Measurements from ENCODE around the gene DIP2C. TPM values are rescaled to one million over a fixed set of nuclear protein-coding genes. Genes with fewer than 3 reads are reported as not detected.
"Not testable (repeated sequence)": the region's sequence is repeated elsewhere in the genome, so short reads cannot be mapped to it uniquely, and the experiment has no call there.

Gene DIP2C
- total RNA-seq, 1 experiment from 2014 or later = 10.7 TPM

DNA sequence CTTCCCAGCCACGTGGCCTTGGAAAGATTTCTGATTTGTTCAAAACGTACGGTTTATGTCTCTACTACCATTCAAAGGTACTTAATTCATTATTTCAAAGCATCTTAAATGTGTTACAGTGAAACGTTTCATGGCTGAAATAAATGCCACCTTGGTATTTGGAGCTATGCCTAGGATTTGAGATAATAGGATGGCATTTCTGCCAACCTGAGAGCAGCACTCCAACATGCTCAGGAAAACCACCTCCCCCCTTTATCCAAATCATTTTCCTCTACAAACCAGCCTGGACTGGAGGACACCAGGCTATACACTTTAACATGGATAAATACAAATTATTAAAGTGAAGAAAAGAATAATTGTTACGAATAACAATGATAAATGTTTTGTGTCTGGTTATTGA is 293.4 kb downstream of the DIP2C start:
- Histone ChIP-seq H3K36me3 (no peaks in the 10 kb centered on the region; the same call in 1 of the 2 replicates), H3K4me3 (no peak overlapping the region), H3K27me3 (no peaks in the 10 kb centered on the region), H3K9me3 (no peaks in the 10 kb centered on the region)
- no peak for DNase-seq

DNA sequence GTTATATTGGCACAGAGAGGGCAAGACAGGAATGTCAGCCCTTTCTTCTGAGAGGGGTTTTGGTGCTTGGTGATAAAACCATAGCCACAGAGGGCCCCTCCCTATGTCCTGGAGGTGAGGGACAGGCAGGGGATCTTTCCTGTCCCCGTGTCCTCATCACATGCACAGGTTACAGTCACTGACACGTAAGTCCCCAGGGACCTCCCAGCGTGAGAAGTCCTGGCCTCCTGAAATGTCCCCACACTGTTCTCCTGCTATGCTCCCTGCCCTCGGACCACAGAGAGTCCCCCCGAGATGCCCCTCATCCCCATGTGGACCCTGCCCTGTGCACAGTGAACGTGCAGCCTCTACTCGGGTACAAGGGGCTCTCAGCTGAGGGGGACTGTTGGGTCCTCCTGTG is 293.8 kb downstream of the DIP2C start:
- no peak for DNase-seq

DNA sequence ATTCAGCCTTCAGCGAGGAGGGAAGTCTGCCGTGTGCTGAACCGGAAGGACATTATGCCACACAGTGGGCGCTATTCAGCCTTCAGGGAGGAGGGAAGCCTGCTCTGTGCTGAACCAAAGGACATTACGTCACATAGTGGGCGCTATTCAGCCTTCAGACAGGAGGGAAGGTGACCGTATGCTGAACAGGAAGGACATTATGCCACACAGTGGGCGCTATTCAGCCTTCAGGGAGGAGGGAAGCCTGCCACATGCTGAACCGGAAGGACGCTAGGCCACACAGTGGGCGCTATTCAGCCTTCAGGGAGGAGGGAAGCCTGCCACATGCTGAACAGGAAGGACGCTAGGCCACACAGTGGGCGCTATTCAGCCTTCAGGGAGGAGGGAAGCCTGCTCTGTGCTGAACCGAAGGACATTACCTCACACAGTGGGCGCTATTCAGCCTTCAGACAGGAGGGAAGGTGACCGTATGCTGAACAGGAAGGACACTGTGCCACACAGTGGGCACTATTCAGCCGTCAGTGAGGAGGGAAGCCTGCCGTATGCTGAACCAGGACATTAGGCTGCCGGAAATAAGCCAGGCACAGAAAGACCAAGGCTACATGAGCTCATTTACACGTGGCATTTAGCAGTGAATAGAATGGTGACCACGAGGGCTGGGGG is 294.9 kb downstream of the DIP2C start:
- not testable (repeated sequence) for H3K9me3 ChIP-seq, H3K27me3 ChIP-seq, DNase-seq, H3K4me3 ChIP-seq, H3K36me3 ChIP-seq

More for the DNA sequence above, 293.8 kb downstream of the DIP2C start:
- H3K9me3 ChIP-seq = no peaks in the 10 kb centered on the region
- H3K27me3 ChIP-seq = no peaks in the 10 kb centered on the region
- H3K4me3 ChIP-seq = no peak overlapping the region
- H3K36me3 ChIP-seq = no peaks in the 10 kb centered on the region; the same call in 1 of the 2 replicates

DNA sequence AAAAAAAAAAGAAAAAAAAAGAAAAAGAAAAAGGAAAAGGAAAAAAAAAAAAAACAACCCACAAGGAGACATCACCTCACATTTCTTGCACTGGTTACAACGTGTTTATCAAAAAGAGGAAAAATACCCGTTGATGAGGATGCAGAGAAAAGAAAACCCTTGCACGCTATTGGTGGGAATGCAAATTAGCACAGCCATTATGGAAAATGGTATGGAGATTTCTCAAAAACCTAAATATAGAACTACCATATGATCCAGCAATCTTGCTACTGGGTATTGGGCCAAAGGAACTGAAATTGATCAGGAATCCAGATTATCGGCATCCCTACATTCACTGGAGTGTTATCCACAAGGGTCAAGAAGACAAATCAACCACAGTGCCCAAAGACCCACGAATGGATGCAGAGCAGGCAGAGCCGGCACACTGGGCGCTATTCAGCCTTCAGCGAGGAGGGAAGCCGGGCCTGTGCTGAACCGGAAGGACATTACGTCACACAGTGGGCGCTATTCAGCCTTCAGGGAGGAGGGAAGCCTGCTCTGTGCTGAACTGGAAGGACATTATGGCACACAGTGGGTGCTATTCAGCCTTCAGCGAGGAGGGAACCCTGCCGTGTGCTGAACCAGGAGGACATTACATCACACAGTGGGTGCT is 295.6 kb downstream of the DIP2C start:
- no peak overlapping the region for H3K4me3 ChIP-seq
- H3K36me3 ChIP-seq = peaks cover 5% of the 10 kb centered on the region; the same call in 1 of the 2 replicates
- no peaks in the 10 kb centered on the region for H3K9me3 ChIP-seq
- no peak for DNase-seq
- no peaks in the 10 kb centered on the region for H3K27me3 ChIP-seq

DNA sequence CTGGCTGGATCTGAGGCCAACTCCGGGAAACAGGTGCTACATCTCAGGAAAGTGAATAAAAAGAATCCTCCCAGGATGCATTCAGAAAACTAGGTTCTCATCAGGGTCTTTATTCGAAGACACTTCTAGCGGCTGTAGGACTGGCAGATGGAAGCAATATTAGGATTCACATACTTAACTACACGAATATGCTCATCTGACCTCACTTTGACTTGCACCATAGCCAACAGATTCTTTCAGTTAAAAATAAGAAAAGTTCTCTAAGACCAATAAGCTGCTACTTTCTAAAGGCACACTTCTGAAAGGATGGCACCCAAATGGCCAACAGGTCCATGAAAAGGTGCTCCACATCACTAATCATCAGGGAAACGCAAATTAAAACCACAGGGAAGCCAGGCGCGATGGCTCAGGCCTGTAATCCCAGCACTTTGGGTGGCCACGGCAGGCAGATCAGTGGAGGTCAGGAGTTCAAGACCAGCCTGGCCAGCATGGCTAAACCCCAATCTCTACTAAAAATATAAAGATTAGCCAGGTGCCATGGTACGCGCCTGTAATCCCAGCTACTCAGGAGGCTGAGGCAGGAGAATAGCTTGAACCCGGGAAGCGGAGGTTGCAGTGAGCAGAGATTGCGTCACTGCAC is 296.2 kb downstream of the DIP2C start:
- Histone ChIP-seq H3K9me3 (no peaks in the 10 kb centered on the region), H3K36me3 (peaks cover 5% of the 10 kb centered on the region; the same call in 1 of the 2 replicates), H3K4me3 (no peak overlapping the region), H3K27me3 (no peaks in the 10 kb centered on the region)
- DNase-seq = no peak

DNA sequence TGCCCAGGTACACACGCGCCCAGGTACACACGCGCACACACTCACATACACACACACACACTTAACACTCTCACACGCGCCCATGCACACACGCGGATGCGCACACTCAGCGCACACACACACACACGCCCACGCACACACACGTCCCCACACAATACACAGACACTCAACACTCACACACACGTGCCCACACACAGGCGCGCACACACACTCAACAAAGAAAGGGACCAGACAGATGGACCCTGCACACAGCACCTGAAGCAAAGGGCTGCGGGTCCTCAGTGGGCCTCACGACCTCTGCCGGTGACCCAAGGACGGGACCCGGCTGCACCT is 296.8 kb downstream of the DIP2C start:
- DNase-seq = no peak
- Histone ChIP-seq H3K27me3 (no peaks in the 10 kb centered on the region), H3K4me3 (no peak overlapping the region), H3K9me3 (no peaks in the 10 kb centered on the region), H3K36me3 (peaks cover 5% of the 10 kb centered on the region; the same call in 1 of the 2 replicates)

DNA sequence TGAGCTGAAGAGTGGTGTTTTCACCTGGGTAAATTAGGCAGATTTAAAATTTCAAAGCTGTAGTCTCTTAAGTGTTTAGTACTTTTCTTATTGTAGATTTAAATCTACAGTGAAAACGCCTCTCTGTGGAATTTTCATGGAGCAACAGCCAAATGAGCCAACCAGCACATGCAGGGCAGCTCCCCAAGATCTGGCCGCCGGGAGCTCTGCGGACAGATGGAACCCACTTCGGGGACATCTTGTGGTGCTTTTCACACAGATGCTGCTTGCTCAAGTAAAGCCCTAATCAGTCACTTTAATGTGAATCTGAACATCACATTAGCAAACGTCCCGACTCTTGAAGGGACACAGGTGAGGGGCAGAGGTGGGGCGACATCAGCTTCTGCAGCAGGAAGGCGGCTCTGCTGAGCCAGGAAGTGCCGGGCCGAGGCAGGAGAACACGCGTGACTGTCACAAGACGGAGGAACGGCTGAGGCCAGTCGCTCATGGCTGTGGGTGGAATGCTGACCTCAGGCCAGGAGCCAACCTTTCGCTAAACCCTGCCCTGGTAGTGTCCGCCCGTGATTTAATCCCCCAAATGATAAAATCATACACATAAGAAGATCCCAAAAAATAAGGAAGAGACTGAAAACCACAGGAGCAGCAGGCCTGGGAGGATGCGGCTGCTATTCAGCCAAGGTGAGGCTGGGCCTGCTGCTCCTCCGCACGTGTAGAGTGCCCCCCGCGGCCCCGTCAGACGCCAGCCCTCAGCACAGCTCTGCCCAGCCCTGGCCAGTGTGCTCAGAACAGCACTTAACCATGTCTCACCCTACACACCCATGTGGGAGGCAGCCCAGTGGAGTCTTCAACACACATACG is 297.4 kb downstream of the DIP2C start:
- Histone ChIP-seq H3K36me3 (peaks cover 5% of the 10 kb centered on the region; the same call in 1 of the 2 replicates), H3K9me3 (no peaks in the 10 kb centered on the region), H3K27me3 (no peaks in the 10 kb centered on the region), H3K4me3 (no peak overlapping the region)
- no peak for DNase-seq

DNA sequence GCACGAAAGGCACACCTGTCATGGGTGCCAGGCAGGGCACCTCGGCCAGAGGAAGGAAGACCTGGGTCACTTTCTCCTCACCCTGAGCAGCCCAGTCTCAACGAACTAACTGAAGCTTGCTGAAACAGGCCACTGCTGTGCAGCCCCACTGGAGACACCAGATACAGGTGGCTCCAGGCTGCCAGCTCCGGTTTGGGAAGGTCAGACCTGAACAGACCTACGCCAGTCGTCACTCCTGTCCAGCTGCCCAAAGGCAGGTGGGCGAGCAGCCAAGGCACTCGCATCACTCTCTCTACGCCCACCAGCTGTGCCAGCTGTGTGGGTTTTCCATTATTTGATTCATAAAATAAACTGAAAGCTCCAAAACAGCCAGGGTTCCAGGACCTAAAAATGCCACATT is 298.2 kb downstream of the DIP2C start:
- Histone ChIP-seq H3K4me3 (no peak overlapping the region), H3K9me3 (no peaks in the 10 kb centered on the region), H3K27me3 (no peaks in the 10 kb centered on the region), H3K36me3 (peaks cover 5% of the 10 kb centered on the region; the same call in 1 of the 2 replicates)
- peak; percentile 29 for DNase-seq

DNA sequence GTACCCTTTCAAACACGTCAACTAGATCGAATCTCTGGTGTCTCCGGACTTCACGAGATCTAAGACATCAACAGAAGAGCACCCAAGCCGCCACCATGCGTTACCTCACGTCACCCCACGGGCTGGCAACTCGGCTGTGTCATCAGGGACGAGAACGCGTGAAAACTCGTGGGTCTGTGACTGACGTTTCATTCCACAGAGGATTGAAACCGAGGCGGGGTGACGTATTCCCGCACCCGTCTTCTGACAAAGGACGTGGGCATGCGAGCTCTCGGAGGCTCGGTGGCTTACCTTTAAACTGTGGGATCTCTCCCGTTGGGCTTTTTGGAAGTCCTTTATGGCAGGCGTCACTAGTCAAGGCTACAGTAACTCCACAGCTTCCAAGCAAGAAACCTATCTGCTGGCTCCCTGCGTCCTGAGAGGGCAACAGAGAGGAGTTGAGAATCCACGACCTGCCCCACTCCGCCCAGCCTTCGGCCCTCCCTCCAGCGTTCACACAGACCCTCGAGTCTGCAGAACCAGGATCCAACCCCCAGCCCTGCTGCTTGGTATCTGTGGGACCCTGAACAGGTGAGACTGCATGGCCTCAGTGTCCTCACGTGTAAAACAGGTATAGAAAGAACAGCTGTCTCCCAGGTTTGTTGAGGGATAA is 298.9 kb downstream of the DIP2C start:
- Histone ChIP-seq H3K36me3 (peaks cover 5% of the 10 kb centered on the region; the same call in 1 of the 2 replicates), H3K4me3 (no peak overlapping the region), H3K9me3 (no peaks in the 10 kb centered on the region), H3K27me3 (no peaks in the 10 kb centered on the region)
- DNase-seq = no peak

DNA sequence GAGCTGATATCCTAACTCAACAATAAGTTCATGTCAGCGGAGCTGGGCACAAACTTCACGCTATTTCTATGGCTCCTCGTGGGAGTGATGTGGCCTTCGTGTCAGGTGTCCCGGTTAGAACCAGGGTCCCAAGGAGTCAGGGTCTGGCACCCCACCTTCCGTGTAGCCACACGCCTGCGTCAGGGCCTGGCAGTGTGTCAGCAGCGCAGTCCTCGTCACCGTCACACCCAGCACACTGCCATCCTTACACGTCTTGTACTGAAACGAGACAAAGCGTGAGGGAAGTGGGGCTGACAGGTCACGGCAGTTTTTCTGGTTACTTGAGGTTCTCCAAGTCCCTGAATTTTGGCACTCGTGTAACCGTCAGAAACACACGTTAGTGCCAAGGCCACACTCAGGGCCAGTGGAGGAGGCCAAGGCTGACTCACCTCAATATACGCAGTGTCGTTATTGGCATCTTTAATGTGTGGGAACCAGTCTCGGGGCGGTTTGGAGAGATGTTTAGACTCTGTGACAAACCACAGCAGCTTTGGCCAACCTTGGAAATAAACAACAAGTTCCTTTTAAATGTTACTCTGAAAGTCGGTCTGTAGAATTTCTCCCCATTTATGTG is 299.5 kb downstream of the DIP2C start:
- DNase-seq = no peak
- H3K4me3 ChIP-seq = no peak overlapping the region
- H3K27me3 ChIP-seq = no peaks in the 10 kb centered on the region
- H3K9me3 ChIP-seq = no peaks in the 10 kb centered on the region
- peaks cover 5% of the 10 kb centered on the region; the same call in 1 of the 2 replicates for H3K36me3 ChIP-seq

DNA sequence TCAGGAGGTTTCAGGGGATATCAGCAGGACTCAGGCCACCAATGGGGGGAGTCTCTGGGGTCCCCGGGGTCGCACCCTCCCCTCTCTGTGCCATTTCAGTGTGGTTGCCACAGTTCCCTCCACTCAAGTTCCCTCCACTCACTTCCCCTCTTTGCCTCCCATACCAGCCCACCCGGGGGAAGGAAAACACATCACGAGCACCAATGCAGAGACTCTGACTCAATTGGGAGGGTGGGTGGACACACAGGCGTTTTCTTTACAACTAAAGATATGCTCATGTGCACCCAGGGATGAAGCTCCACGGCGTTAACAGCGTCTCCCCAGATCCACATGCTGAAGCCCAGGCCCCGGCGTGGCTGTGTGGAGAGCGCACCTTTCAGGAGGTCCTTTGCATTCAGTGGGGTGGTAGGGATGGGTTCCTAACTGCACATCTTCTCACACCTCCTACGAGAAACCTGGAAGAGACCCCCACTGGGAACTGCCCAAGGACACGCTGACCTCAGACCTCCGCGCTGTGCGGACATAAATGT is 300.1 kb downstream of the DIP2C start:
- Histone ChIP-seq H3K9me3 (no peaks in the 10 kb centered on the region), H3K4me3 (no peak overlapping the region), H3K27me3 (no peaks in the 10 kb centered on the region), H3K36me3 (peaks cover 5% of the 10 kb centered on the region; the same call in 1 of the 2 replicates)
- DNase-seq = no peak

DNA sequence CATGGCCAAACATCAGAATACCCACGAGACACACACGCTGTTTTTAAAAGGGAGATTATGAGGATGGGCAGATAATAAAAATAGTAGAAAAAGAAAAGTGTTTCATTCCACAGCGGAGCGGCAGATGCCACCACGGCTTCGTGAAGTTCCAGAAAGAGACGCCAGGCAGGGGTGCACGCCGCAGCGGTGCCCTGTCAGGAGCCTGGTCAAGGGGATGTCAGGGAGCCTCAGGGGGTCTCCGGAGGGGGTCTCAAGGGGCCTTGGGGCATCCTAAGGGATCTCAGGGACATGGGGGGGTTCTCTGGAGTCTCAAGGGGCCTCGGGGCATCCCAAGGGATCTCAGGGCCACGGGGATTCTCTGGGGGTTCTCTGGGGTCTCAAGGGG is 300.8 kb downstream of the DIP2C start:
- no peaks in the 10 kb centered on the region for H3K9me3 ChIP-seq
- no peak for DNase-seq
- H3K4me3 ChIP-seq = no peak overlapping the region
- H3K36me3 ChIP-seq = peaks cover 5% of the 10 kb centered on the region; the same call in 1 of the 2 replicates
- no peaks in the 10 kb centered on the region for H3K27me3 ChIP-seq

DNA sequence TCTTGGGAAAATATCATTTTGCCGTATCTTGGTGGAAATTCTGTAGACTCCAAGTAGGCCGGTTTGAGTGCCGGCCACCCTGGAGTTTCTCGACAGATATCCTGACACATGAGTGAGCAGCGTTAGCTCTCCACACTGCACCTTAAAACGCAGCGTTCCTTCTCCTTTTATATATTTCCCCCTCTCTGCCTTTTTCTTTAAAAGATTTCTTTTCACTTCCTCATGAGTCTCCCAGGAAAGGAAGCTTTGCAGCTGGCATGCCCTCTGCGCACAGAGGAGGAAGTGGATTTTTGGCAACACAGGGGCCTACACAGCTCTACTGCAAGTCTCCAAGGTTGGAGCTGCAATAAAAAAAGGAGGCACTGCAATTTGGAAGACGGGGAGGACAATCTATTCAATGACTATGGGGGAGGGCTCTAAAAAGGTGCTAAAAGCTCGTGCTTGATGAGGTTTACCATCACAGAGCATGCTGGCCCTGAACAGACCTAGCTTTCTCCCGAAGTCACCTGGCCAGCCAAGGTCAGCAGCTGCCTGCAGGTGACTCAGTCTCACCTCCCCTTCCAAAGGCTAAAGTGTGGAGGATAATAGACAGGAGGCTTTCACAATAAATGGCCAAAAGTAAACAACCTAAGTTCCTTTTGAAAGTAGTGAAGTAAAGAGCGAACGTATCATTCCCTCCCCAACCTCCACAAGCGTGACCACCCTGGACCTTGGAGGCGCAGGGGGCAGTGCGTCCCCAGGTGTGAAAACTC is 301.4 kb downstream of the DIP2C start:
- no peak for DNase-seq
- Histone ChIP-seq H3K27me3 (no peaks in the 10 kb centered on the region), H3K4me3 (no peak overlapping the region), H3K9me3 (no peaks in the 10 kb centered on the region), H3K36me3 (peaks cover 9% of the 10 kb centered on the region; the same call in 1 of the 2 replicates)

DNA sequence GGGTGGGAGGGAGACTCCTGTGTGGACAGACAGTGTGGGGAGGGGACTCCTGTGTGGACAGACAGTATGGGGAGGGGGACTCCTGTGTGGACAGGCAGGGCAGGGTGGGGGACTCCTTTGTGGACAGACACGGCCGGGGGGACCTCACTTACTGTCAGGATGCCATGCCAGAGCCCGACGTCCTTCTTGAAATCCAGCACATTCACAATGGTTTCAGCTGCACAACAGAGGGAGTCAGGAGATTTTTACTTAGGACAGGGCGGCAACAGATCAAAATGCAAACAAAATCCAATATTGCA is 301.9 kb downstream of the DIP2C start:
- Histone ChIP-seq H3K9me3 (no peaks in the 10 kb centered on the region), H3K36me3 (peaks cover 9% of the 10 kb centered on the region; the same call in 1 of the 2 replicates), H3K4me3 (no peak overlapping the region), H3K27me3 (no peaks in the 10 kb centered on the region)
- no peak for DNase-seq

DNA sequence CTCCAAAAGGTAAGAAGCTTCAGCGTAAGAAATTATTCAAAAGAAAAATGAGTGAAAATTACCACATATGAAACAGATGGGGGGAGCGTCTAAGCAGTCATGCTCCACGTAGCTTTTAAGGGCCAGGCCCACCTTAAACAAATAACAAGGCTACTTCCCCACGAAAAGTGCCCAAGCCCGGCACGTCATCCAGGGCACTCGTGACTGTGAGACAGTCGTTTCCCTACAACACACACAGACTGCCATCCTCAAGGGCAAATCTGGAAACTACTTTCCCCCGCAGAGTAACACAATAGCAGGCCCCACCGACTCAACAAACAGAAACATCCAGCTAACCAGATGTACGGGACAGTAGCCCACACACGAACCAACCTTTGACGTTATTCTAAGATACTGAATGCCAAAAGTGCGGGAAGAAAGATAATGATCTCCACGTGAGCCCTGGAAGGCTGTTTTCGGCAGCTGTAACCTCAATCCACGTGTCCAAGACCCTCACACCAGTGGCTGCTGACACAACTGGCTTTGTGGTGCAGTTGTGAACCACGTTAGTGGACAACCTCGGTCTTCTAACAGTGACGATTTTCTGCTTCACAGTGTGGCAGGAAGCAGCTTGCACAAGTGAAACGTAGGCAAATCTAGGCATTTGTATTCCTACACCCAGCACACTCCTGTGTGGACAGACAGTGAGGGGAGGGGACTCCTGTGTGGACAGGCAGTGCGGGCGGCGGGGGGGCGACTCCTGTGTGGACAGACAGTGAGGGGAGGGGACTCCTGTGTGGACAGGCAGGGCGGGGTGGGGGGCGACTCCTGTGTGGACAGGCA is 302.5 kb downstream of the DIP2C start:
- H3K36me3 ChIP-seq = peaks cover 9% of the 10 kb centered on the region
- no peaks in the 10 kb centered on the region for H3K27me3 ChIP-seq
- no peaks in the 10 kb centered on the region for H3K9me3 ChIP-seq
- no peak overlapping the region for H3K4me3 ChIP-seq
- no peak for DNase-seq

Data from MG63 (cell line).